Measurements from ENCODE around the gene MRPS18A. TPM values are rescaled to one million over a fixed set of nuclear protein-coding genes. Genes with fewer than 3 reads are reported as not detected.
A peak's percentile ranks its signal among the peaks of the same experiment; 100 is the strongest.

Gene MRPS18A
- total and polyA plus RNA-seq, 2 of the 13 experiments (the other 11 are each of a cell fraction or from before 2014, with no cell fraction given): 87.8 to 89.1 TPM

DNA sequence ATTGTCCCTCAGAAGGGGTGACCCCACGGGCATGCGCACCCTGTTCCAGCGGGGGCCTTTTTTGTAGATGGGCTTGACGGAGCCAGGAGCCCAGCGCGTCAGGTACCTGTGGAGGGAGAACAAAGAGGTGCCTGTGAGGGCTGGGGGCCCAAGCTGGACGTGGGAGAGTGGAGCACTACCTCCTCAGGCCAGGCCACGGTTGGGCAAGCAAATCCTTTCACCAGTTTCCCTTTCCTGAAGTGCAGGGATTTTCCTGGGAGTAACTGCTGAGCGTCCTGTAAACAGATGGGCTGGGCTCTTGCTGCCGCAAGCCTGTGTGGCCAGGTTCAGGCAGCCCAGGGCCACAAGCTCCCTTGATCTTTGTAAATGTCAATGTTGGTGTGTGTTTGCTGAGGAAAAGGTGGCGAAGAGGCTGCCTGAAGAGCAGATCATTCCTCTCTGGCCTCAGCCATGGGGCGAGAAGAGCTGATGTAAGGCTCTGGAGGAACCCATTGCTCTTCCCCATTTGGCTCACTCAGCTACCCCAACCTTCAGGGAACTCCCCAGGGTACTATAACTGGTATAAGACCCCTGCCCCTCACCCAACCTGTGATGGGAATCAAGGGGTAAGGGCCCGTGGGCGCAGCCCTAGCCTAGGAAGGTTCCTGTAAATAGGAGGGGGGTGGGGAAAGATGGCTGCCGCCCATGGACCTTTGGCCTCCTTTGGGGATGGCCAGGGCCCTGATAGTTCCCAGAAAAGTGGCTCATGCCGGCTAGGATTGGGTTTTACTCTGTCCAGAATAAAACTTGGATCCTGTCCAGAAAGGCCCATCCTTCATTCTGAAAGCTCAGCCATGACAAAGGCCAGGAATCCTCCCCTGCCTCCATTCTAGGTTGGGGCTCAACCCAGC lies 15.5 kb downstream of the MRPS18A start (continued):
- TF ChIP-seq, protein P1, sequence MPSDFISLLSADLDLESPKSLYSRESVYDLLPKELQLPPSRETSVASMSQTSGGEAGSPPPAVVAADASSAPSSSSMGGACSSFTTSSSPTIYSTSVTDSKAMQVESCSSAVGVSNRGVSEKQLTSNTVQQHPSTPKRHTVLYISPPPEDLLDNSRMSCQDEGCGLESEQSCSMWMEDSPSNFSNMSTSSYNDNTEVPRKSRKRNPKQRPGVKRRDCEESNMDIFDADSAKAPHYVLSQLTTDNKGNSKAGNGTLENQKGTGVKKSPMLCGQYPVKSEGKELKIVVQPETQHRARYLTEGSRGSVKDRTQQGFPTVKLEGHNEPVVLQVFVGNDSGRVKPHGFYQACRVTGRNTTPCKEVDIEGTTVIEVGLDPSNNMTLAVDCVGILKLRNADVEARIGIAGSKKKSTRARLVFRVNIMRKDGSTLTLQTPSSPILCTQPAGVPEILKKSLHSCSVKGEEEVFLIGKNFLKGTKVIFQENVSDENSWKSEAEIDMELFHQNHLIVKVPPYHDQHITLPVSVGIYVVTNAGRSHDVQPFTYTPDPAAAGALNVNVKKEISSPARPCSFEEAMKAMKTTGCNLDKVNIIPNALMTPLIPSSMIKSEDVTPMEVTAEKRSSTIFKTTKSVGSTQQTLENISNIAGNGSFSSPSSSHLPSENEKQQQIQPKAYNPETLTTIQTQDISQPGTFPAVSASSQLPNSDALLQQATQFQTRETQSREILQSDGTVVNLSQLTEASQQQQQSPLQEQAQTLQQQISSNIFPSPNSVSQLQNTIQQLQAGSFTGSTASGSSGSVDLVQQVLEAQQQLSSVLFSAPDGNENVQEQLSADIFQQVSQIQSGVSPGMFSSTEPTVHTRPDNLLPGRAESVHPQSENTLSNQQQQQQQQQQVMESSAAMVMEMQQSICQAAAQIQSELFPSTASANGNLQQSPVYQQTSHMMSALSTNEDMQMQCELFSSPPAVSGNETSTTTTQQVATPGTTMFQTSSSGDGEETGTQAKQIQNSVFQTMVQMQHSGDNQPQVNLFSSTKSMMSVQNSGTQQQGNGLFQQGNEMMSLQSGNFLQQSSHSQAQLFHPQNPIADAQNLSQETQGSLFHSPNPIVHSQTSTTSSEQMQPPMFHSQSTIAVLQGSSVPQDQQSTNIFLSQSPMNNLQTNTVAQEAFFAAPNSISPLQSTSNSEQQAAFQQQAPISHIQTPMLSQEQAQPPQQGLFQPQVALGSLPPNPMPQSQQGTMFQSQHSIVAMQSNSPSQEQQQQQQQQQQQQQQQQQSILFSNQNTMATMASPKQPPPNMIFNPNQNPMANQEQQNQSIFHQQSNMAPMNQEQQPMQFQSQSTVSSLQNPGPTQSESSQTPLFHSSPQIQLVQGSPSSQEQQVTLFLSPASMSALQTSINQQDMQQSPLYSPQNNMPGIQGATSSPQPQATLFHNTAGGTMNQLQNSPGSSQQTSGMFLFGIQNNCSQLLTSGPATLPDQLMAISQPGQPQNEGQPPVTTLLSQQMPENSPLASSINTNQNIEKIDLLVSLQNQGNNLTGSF (CRISPR knock-in tag; IDR thresholded peaks at IDR 0.05): peak; percentile 26; the same call in 1 of the 2 replicates
- peak; percentile 94 for TF ChIP-seq ZNF124 (CRISPR knock-in tag; IDR thresholded peaks at IDR 0.05)
- TF ChIP-seq ZNF644 (CRISPR knock-in tag; IDR thresholded peaks at IDR 0.05; ENCODE audit: low read depth): peak; percentile 22; the same call in 1 of the 2 replicates
- TF ChIP-seq, protein P2, sequence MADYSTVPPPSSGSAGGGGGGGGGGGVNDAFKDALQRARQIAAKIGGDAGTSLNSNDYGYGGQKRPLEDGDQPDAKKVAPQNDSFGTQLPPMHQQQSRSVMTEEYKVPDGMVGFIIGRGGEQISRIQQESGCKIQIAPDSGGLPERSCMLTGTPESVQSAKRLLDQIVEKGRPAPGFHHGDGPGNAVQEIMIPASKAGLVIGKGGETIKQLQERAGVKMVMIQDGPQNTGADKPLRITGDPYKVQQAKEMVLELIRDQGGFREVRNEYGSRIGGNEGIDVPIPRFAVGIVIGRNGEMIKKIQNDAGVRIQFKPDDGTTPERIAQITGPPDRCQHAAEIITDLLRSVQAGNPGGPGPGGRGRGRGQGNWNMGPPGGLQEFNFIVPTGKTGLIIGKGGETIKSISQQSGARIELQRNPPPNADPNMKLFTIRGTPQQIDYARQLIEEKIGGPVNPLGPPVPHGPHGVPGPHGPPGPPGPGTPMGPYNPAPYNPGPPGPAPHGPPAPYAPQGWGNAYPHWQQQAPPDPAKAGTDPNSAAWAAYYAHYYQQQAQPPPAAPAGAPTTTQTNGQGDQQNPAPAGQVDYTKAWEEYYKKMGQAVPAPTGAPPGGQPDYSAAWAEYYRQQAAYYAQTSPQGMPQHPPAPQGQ (CRISPR knock-in tag; IDR thresholded peaks at IDR 0.05; ENCODE audit: borderline replicate concordance): 0 out of 2 replicates have a peak, but pooled peaks have one; percentile 68
- 0 out of 2 replicates have a peak, but pooled peaks have one; percentile 28 for TF ChIP-seq FOXC1 (CRISPR knock-in tag; IDR thresholded peaks at IDR 0.05; ENCODE audit: borderline replicate concordance)
- TF ChIP-seq, protein P3, sequence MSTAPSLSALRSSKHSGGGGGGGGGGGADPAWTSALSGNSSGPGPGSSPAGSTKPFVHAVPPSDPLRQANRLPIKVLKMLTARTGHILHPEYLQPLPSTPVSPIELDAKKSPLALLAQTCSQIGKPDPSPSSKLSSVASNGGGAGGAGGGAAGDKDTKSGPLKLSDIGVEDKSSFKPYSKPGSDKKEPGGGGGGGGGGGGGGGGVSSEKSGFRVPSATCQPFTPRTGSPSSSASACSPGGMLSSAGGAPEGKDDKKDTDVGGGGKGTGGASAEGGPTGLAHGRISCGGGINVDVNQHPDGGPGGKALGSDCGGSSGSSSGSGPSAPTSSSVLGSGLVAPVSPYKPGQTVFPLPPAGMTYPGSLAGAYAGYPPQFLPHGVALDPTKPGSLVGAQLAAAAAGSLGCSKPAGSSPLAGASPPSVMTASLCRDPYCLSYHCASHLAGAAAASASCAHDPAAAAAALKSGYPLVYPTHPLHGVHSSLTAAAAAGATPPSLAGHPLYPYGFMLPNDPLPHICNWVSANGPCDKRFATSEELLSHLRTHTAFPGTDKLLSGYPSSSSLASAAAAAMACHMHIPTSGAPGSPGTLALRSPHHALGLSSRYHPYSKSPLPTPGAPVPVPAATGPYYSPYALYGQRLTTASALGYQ (CRISPR knock-in tag; IDR thresholded peaks at IDR 0.05): peak; percentile 78; the same call in 1 of the 2 replicates
- TF ChIP-seq, protein P4, sequence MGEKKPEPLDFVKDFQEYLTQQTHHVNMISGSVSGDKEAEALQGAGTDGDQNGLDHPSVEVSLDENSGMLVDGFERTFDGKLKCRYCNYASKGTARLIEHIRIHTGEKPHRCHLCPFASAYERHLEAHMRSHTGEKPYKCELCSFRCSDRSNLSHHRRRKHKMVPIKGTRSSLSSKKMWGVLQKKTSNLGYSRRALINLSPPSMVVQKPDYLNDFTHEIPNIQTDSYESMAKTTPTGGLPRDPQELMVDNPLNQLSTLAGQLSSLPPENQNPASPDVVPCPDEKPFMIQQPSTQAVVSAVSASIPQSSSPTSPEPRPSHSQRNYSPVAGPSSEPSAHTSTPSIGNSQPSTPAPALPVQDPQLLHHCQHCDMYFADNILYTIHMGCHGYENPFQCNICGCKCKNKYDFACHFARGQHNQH (CRISPR knock-in tag; IDR thresholded peaks at IDR 0.05): peak; percentile 77
- TF ChIP-seq NFATC3 (CRISPR knock-in tag; IDR thresholded peaks at IDR 0.05): no peak; the same call in 1 of the 2 replicates
- TF ChIP-seq, protein P5, sequence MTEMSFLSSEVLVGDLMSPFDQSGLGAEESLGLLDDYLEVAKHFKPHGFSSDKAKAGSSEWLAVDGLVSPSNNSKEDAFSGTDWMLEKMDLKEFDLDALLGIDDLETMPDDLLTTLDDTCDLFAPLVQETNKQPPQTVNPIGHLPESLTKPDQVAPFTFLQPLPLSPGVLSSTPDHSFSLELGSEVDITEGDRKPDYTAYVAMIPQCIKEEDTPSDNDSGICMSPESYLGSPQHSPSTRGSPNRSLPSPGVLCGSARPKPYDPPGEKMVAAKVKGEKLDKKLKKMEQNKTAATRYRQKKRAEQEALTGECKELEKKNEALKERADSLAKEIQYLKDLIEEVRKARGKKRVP (CRISPR knock-in tag; IDR thresholded peaks at IDR 0.05): 0 out of 4 replicates have a peak, but pooled peaks of 1 of the 2 experiments have one; percentile 36
- TF ChIP-seq ZNF3 (CRISPR knock-in tag; IDR thresholded peaks at IDR 0.05): no peak
- TF ChIP-seq ZNF788 (CRISPR knock-in tag; IDR thresholded peaks at IDR 0.05; ENCODE audit: borderline replicate concordance): peak; percentile 63; the same call in 1 of the 2 replicates

Measured in HepG2 (cell line).